CD4-positive, alpha-beta memory T cell (primary cell): ENCODE results near the gene SEMA3G. TPM values are rescaled to one million over a fixed set of nuclear protein-coding genes. Genes with fewer than 3 reads are reported as not detected.

Source experiments
- CTCF ChIA-PET: fragments of 350-600 bp; sonication (Branson Sonifier 250); formaldehyde crosslinking; loops from one replicate; lab custom pipeline; 2021; ENCODE audit warnings: inconsistent platforms; ENCODE audit not compliant: partially characterized antibody; lab: Charles Lee
- POLR2A ChIA-PET: fragments of 350-600 bp; sonication (Branson Sonifier 250); formaldehyde crosslinking; loops from one replicate; lab custom pipeline; 2021; ENCODE audit not compliant: partially characterized antibody; lab: Charles Lee
- DNase-seq, 5 donors: peaks; one replicate each; pipeline versions ENCODE4 v3.0.0 to v3.0.0-alpha.2; 2020 to 2022; ENCODE audit warnings: mixed read lengths in 1 of 5
- H3K27ac ChIP-seq: one replicate; pipeline ENCODE4 v1.7.0; 2013; ENCODE audit warnings: low read depth, low read length
- H3K27me3 ChIP-seq: 2 replicates; pipeline ENCODE4 v1.7.0; 2013; ENCODE audit warnings: mild to moderate bottlenecking, low read length, moderate library complexity; ENCODE audit not compliant: insufficient read depth
- H3K36me3 ChIP-seq: 2 replicates; pipeline ENCODE4 v1.7.0; 2013; ENCODE audit warnings: mild to moderate bottlenecking, low read length, moderate library complexity; ENCODE audit not compliant: insufficient read depth
- H3K4me1 ChIP-seq: 2 replicates; pipeline ENCODE4 v1.7.0; 2013; ENCODE audit warnings: mild to moderate bottlenecking, low read length, moderate library complexity; ENCODE audit not compliant: insufficient read depth
- H3K4me3 ChIP-seq, 2 donors: one replicate each; pipeline ENCODE4 v1.7.0; 2013; ENCODE audit warnings: low read length in 2 of 2, mild to moderate bottlenecking in 1 of 2
- H3K9me3 ChIP-seq, 2 donors: one replicate each; pipeline ENCODE4 v1.7.0; 2013; ENCODE audit warnings: low read length in 2 of 2, control low read depth in 1 of 2; ENCODE audit not compliant: control insufficient read depth in 1 of 2
- H3K27ac Mint-ChIP-seq, 7 donors: one replicate each; pipeline ENCODE4 v1.8.0; 2020 to 2021; ENCODE audit warnings: mixed read lengths in 7 of 7, mild to moderate bottlenecking in 6 of 7, inconsistent platforms in 3 of 7, moderate library complexity in 3 of 7
- H3K27me3 Mint-ChIP-seq, 2 donors: one replicate each; pipeline ENCODE4 v1.8.0; 2020 to 2021; ENCODE audit warnings: mixed read lengths in 2 of 2
- H3K36me3 Mint-ChIP-seq, 2 donors: one replicate each; pipeline ENCODE4 v1.8.0; 2020 to 2021; ENCODE audit warnings: mixed read lengths in 2 of 2, inconsistent platforms in 1 of 2, mild to moderate bottlenecking in 1 of 2
- H3K4me1 Mint-ChIP-seq, 4 donors: one replicate each; pipeline ENCODE4 v1.8.0; 2020 to 2021; ENCODE audit warnings: mixed read lengths in 4 of 4, mild to moderate bottlenecking in 1 of 4
- H3K4me3 Mint-ChIP-seq, 8 donors: one replicate each; pipeline ENCODE4 v1.8.0; 2020 to 2021; ENCODE audit warnings: mixed read lengths in 8 of 8, mild to moderate bottlenecking in 7 of 8, moderate library complexity in 6 of 8, inconsistent platforms in 3 of 8
- H3K9me3 Mint-ChIP-seq, 8 donors: one replicate each; pipeline ENCODE4 v1.8.0; 2020 to 2021; ENCODE audit warnings: mixed read lengths in 8 of 8, mild to moderate bottlenecking in 5 of 8, inconsistent platforms in 3 of 8, moderate library complexity in 1 of 8
- intact Hi-C: fragments of 100-400 bp; cut with micrococcal nuclease; formaldehyde crosslinking; loops from one replicate; pipeline ENCODE4 v1.15.1; 2023
- polyA plus RNA-seq, 2 donors: library from polyadenylated mRNA; unstranded; fragments of 300-500 nt; fragmentation: Illumina TruSeq; gene quantifications; one replicate each; pipeline ENCODE4 v1.2.3, GENCODE V29; 2021
- total RNA-seq, 2 experiments: library from RNA; stranded (reverse); gene quantifications; one replicate each; pipeline ENCODE4 v1.2.3, GENCODE V29; 2021

SEMA3G gene
- total and polyA plus RNA-seq, 4 experiments from 2014 or later, result 0.17 to 0.29 (median 0.22) TPM; not detected in 1

DNA sequence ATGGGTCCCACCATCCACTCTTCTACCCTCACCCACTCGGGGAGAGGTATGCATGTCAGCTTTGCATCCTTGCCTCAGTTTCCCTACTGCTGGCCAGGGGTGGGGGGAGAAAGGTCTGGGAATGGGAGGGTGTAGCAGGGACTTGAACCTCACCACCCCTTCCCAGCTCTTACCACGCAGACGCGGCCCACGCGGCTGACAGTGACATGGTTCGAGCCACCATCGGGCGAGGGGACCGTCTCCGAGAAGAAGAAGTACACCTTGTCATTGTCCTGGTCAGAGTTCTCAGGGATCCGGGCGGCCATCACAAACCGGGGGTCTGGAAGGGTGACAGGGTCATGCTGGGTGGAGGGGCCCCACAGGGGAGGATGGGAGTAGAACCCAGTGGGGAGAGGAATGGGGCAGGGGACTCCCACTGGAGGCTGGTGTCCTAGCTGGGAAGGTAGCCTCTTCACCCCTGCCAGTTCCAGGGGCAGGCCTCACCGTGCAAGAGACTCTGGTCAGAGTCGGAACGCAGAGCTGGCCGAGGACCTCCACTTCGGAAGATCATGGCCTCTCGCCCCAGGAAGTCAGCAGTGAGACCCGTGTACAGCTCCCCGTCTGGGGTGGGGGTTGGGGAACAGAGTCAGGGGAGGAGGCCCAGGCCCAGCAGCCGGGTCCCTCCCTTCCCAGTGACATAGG is 3.7 kb downstream of the SEMA3G start:
- ChIA-PET CTCF (no interaction called here), POLR2A (no interaction called here)
- H3K9me3 Mint-ChIP-seq, result no peaks in the 10 kb centered on the region
- no peaks in the 10 kb centered on the region for H3K36me3 Mint-ChIP-seq
- no peak overlapping the region for H3K4me3 Mint-ChIP-seq
- peaks cover 2 to 10% (median 6%) of the 10 kb centered on the region in 4 donors for H3K4me1 Mint-ChIP-seq
- Histone ChIP-seq H3K4me3 (no peak overlapping the region), H3K4me1 (peaks cover 7% of the 10 kb centered on the region), H3K36me3 (no peaks in the 10 kb centered on the region), H3K9me3 (no peaks in the 10 kb centered on the region), H3K27ac (no peak overlapping the region), H3K27me3 (no peaks in the 10 kb centered on the region)
- intact Hi-C loops, result no loop called here
- DNase-seq, result no peak
- H3K27me3 Mint-ChIP-seq, result no peaks in the 10 kb centered on the region
- H3K27ac Mint-ChIP-seq, result no peak overlapping the region

DNA sequence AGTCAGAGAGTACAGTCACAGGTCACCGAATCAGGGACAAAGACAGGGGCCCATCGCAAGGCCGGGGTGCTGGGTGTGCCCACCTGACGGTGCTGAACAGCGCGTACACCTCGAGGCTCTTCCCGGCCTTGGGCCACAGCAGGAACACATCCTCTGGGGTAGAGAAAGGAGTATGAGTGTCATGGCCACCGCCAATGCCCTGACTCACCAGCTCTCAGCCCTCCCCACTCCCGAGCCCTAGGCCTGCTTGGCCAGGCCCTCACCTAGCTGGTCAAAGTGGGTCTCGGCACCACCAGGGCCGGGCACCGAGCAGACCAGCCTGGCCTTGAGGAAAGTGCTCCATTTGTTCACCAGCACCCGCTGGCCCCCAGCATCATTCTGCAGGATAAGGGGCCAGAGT is 4.2 kb downstream of the SEMA3G start:
- DNase-seq, result no peak
- peaks cover 7% of the 10 kb centered on the region for H3K4me1 ChIP-seq
- Mint-ChIP-seq H3K9me3 (no peaks in the 10 kb centered on the region), H3K27ac (no peak overlapping the region), H3K4me1 (peaks cover 2 to 10% (median 6%) of the 10 kb centered on the region in 4 donors), H3K36me3 (no peaks in the 10 kb centered on the region), H3K27me3 (no peaks in the 10 kb centered on the region), H3K4me3 (no peak overlapping the region)
- no peak overlapping the region for H3K27ac ChIP-seq
- no peaks in the 10 kb centered on the region for H3K9me3 ChIP-seq
- intact Hi-C loops, result no loop called here
- no peaks in the 10 kb centered on the region for H3K36me3 ChIP-seq
- POLR2A ChIA-PET, result no interaction called here
- H3K27me3 ChIP-seq, result no peaks in the 10 kb centered on the region
- CTCF ChIA-PET, result no interaction called here
- H3K4me3 ChIP-seq, result no peak overlapping the region

DNA sequence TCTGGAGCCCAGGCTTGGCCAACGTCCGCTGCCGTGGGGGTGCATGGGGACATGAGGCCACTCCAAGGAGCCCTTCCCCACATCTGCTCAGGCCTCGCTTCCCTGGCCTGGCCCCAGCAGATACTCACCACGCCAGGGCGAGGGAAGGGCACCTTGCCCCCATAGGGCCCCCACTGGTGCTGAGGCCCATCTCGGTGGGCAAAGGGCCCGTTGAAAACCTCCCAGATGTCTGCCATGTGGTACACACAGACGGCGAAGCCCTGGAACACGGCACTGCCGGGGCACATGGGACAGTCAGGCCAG is 4.7 kb downstream of the SEMA3G start:
- CTCF ChIA-PET, result interaction anchor here (1.5 to 1.9 kb wide), 2 partner anchors 11 to 28 kb away, joined by 4 to 8 read pairs; no protein-coding TSS in a partner anchor
- Histone ChIP-seq H3K9me3 (no peaks in the 10 kb centered on the region), H3K27ac (no peak overlapping the region), H3K4me1 (peaks cover 4% of the 10 kb centered on the region), H3K4me3 (no peak overlapping the region), H3K36me3 (no peaks in the 10 kb centered on the region), H3K27me3 (no peaks in the 10 kb centered on the region)
- H3K9me3 Mint-ChIP-seq, result no peaks in the 10 kb centered on the region
- H3K27me3 Mint-ChIP-seq, result no peaks in the 10 kb centered on the region
- intact Hi-C loops, result no loop called here
- POLR2A ChIA-PET, result no interaction called here
- DNase-seq, result no peak
- peak overlapping the region in 2 of 7 donors; percentile 46 to 66 for H3K27ac Mint-ChIP-seq
- peaks cover 2 to 10% (median 3%) of the 10 kb centered on the region in 4 donors for H3K4me1 Mint-ChIP-seq
- no peaks in the 10 kb centered on the region for H3K36me3 Mint-ChIP-seq
- H3K4me3 Mint-ChIP-seq, result no peak overlapping the region

DNA sequence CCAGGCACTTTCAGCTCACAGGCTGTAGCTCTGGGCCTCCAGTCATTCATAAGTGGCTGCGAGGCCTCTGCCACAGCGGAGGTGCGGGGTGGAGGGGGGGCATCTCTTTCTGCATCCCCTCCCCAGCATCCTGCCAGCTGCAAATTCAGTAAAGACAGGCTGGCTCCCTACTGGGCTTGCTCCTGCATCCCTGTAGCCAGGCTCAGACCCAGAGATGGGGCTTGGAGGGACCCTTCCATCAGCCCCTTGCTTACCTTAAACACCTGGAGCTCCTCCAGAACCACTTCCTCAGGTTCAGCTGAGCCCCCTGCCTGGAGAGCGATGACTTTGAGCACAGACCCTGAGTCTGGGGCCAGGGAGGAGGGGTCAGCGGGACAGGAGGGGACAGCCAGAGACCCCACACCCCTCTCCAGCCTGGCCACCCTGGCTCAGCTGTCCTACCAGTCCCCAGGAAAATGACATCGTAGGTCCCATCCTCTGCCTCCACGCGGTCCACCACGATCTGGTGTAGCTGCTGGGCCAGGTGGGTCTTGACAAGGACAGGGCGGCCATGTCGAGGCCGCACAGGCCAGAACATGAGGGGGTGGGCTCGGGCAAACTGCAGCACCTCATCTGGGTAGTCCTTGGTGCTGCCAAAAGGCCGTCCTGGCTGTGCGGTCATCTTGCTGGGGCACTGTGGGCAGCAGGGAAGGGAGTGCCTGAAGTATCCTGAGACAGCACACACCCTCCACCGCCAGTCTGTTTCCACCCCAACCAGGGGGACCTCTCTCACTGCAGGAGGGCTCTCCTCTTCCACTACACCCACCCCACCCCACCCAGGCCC is 5.3 kb downstream of the SEMA3G start:
- Mint-ChIP-seq H3K4me3 (no peak overlapping the region), H3K36me3 (no peaks in the 10 kb centered on the region), H3K27ac (no peak overlapping the region), H3K27me3 (no peaks in the 10 kb centered on the region), H3K4me1 (peaks cover 0 to 6% (median 2%) of the 10 kb centered on the region in 4 donors), H3K9me3 (no peaks in the 10 kb centered on the region)
- H3K9me3 ChIP-seq, result no peaks in the 10 kb centered on the region
- intact Hi-C loops, result no loop called here
- H3K4me1 ChIP-seq, result no peaks in the 10 kb centered on the region
- CTCF ChIA-PET, result interaction anchor here (1.1 to 1.9 kb wide), 5 partner anchors 8 to 295 kb away, joined by 3 to 8 read pairs (median 4); no protein-coding TSS in a partner anchor
- no peak overlapping the region for H3K4me3 ChIP-seq
- no peaks in the 10 kb centered on the region for H3K27me3 ChIP-seq
- POLR2A ChIA-PET, result no interaction called here
- H3K27ac ChIP-seq, result no peak overlapping the region
- no peaks in the 10 kb centered on the region for H3K36me3 ChIP-seq
- no peak for DNase-seq

DNA sequence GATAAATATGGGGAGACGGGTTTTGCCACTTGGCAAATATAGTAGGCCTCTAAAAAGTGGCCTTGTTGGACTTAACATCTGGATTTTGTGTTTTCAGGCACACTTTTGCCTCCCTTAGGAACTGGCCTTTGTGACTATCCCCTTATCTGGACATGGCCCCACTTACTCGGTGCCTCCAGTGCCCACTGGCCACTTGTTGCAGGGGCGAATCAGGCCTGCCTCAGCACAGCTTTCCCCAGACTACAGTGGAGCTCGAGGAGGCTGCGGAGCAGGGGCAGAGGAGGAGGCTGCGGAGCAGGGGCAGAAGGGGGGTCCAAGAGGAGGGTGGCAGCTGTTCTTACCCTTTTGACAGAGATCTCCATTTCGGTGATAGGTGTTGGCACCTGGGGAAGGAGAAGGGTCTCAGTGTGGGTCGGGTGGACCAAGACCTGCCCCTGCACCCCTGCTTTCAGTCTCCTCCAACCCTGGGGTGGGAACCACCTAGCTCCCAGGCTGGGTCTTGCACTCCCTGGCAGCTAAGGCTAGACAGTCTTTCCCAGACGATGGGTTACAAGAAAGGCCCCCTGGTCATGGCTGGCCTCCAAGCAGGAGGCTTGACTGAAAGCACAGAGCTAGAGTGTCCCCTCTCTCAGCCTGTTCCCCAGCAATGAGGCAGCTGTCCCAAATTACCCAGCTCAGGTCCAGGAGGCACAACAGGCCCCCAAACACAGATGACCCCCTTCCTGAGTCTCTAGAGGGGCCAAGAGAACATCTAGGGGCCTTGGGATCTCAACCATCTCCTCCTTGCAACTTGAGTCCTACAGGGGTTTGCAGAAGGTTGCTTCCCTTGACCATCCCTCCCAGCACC is 6.1 kb downstream of the SEMA3G start:
- H3K27ac Mint-ChIP-seq, result no peak overlapping the region
- DNase-seq, result no peak
- H3K9me3 ChIP-seq, result no peaks in the 10 kb centered on the region
- no peaks in the 10 kb centered on the region for H3K36me3 Mint-ChIP-seq
- intact Hi-C loops, result no loop called here
- H3K4me1 ChIP-seq, result peaks cover under 1% of the 10 kb centered on the region
- H3K27me3 Mint-ChIP-seq, result no peaks in the 10 kb centered on the region
- no peaks in the 10 kb centered on the region for H3K36me3 ChIP-seq
- no peaks in the 10 kb centered on the region for H3K9me3 Mint-ChIP-seq
- no peaks in the 10 kb centered on the region for H3K4me1 Mint-ChIP-seq
- H3K27me3 ChIP-seq, result no peaks in the 10 kb centered on the region
- CTCF ChIA-PET, result interaction anchor here (0.6 to 1.9 kb wide), 7 partner anchors 9 to 294 kb away, joined by 3 to 8 read pairs (median 3); no protein-coding TSS in a partner anchor
- H3K4me3 Mint-ChIP-seq, result no peak overlapping the region
- no peak overlapping the region for H3K27ac ChIP-seq
- POLR2A ChIA-PET, result no interaction called here
- H3K4me3 ChIP-seq, result no peak overlapping the region

DNA sequence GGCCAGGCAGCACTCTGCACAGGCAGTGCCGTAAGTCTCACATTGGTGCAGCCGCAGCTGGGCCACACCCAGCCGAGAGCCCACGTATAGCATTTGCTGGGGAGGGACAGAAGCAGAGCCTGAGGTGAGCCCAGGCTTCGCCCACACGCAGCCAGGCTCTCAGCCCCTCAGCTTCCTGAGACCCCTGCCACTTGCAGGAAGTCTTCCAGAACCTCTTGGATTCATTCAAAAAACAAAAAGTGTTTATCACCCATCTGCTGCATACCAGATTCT is 6.9 kb downstream of the SEMA3G start:
- no peak overlapping the region for H3K27ac ChIP-seq
- no peak overlapping the region for H3K4me3 ChIP-seq
- DNase-seq, result no peak
- Mint-ChIP-seq H3K27me3 (no peaks in the 10 kb centered on the region), H3K27ac (no peak overlapping the region), H3K4me1 (peaks cover 2 to 3% (median 3%) of the 10 kb centered on the region in 4 donors), H3K9me3 (no peaks in the 10 kb centered on the region), H3K4me3 (no peak overlapping the region), H3K36me3 (no peaks in the 10 kb centered on the region)
- peaks cover 6% of the 10 kb centered on the region for H3K4me1 ChIP-seq
- no peaks in the 10 kb centered on the region for H3K27me3 ChIP-seq
- H3K36me3 ChIP-seq, result no peaks in the 10 kb centered on the region
- POLR2A ChIA-PET, result no interaction called here
- no peaks in the 10 kb centered on the region for H3K9me3 ChIP-seq
- CTCF ChIA-PET, result no interaction called here
- intact Hi-C loops, result no loop called here
